ENCODE data around the gene MEIOSIN.

The MEIOSIN gene

DNA sequence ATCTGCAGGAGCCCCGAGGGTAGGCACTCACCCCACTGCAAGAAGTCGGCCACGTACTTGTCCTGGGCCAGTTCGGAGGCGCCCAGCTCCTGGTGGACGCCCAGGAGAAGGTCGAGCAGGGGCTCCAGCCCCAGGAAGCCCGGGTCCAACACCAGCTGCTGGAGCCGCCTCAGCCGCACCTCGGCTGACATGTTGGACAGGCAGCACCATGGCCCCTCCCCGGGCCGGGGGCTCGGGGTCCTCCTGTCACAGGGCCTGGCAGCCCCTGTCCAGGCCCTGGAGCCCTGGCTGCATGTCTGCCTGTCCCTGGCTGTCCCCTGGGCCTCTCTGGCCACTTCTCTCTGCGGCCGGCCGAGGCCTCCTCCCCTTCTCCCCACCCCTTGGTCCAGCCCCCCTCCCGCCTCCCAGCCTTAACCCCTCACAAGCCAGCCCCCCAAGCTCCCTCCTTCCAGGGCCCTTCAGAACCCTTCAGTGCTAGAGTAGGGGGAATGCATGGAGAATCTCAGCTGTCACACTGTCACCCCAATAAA, 49.0 kb downstream of the MEIOSIN start, which contains the start of gene DMPK:
Gene DMPK, minus strand, starts transcription at position 329 of the 530 bp plus-strand sequence. Its CDS starts 138 bp downstream, at position 191.
- H3K9me3 ChIP-seq (ENCODE audit: control insufficient read depth, insufficient read depth, low read length) = no peaks in the 10 kb centered on the region
- no peaks in the 10 kb centered on the region for H3K27me3 ChIP-seq (ENCODE audit: control insufficient read depth, low read length)
- peaks cover 19% of the 10 kb centered on the region for H3K4me1 ChIP-seq (ENCODE audit: control insufficient read depth, low read length)
- H3K9me2 ChIP-seq (replicated peaks; ENCODE audit: control insufficient read depth, low read length) = no peaks in the 10 kb centered on the region
- H4K20me1 ChIP-seq (ENCODE audit: control insufficient read depth, insufficient read depth, low read depth, low read length) = peaks cover 18% of the 10 kb centered on the region
- H3F3A ChIP-seq (ENCODE audit: control insufficient read depth, insufficient read depth) = peaks cover 5% of the 10 kb centered on the region; the same call in 1 of the 2 replicates
- no peak within 1 kb of the TSS for H3K4me2 ChIP-seq (ENCODE audit: low read length)
- H3K36me3 ChIP-seq (ENCODE audit: control insufficient read depth, low read length) = peaks cover 30% of the 10 kb centered on the region; the same call in 1 of the 2 replicates
- no peak within 1 kb of the TSS for H3K4me3 ChIP-seq (ENCODE audit: low read length)
- TF ChIP-seq EZH2phosphoT487 (IDR thresholded peaks at IDR 0.05; ENCODE audit: borderline replicate concordance, low read length) = no peak
- TF ChIP-seq, protein P1, sequence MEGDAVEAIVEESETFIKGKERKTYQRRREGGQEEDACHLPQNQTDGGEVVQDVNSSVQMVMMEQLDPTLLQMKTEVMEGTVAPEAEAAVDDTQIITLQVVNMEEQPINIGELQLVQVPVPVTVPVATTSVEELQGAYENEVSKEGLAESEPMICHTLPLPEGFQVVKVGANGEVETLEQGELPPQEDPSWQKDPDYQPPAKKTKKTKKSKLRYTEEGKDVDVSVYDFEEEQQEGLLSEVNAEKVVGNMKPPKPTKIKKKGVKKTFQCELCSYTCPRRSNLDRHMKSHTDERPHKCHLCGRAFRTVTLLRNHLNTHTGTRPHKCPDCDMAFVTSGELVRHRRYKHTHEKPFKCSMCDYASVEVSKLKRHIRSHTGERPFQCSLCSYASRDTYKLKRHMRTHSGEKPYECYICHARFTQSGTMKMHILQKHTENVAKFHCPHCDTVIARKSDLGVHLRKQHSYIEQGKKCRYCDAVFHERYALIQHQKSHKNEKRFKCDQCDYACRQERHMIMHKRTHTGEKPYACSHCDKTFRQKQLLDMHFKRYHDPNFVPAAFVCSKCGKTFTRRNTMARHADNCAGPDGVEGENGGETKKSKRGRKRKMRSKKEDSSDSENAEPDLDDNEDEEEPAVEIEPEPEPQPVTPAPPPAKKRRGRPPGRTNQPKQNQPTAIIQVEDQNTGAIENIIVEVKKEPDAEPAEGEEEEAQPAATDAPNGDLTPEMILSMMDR (IDR thresholded peaks at IDR 0.05; ENCODE audit: low read depth, low read length, poor library complexity, severe bottlenecking) = no peak
- H3K27ac ChIP-seq (ENCODE audit: low read depth, low read length) = no peak within 1 kb of the TSS
- H3K79me2 ChIP-seq (ENCODE audit: control insufficient read depth, low read length) = no peaks in the 10 kb centered on the region

DNA sequence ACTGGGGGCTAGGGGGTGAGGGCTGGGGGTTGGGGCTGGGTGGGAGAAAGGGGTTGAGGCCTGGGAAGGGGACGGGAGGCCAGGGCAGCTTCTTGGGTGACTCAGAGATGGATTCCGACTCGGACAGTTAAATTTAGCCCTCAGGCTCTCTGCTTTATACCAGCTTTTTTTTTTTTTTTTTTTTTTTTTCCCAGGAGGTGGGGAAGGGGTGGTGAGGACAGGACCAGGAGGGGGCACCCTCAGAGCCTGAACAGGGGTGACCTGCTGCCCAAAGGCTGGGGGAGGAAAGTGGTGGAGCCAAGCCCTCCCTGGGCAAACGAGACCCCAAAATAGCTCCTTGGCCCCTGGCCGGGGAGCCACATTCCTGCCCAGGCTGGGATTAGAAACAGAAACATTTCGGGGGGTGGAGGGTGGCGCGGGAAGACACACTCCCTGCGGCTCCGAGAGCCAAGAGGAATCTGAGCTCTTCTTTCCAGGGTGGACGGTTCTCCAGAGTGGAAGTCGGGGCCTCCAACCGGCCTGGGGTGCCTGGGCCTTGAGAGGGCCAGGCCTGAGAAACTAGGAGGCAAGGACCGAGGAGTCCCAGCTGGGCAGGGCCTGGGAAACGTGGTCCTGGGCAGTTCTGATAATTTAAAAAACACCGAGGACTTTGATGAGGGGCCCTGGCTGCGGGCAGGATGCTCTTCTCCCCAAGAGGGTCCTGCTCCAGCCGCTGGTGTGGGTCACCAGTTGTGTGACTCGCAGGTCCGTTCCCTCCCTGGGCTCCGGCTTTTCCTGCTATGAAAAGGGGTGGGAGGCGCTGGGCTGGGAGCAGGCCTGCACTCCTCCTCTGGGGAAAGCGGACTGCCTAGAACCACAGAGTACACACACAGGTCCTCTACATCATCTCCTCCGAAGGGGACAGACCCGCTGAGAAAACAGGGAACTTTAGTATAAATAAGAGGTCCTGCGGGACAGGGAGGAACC, 49.9 kb downstream of the MEIOSIN start:
- H3F3A ChIP-seq (ENCODE audit: control insufficient read depth, insufficient read depth) = peaks cover 5% of the 10 kb centered on the region; the same call in 1 of the 2 replicates
- H3K4me1 ChIP-seq (ENCODE audit: control insufficient read depth, low read length) = peaks cover 19% of the 10 kb centered on the region
- H4K20me1 ChIP-seq (ENCODE audit: control insufficient read depth, insufficient read depth, low read depth, low read length) = peaks cover 18% of the 10 kb centered on the region
- H3K79me2 ChIP-seq (ENCODE audit: control insufficient read depth, low read length) = no peaks in the 10 kb centered on the region
- no peaks in the 10 kb centered on the region for H3K9me3 ChIP-seq (ENCODE audit: control insufficient read depth, insufficient read depth, low read length)
- H3K4me3 ChIP-seq (ENCODE audit: low read length) = no peak overlapping the region
- H3K9me2 ChIP-seq (replicated peaks; ENCODE audit: control insufficient read depth, low read length) = no peaks in the 10 kb centered on the region
- no peaks in the 10 kb centered on the region for H3K27me3 ChIP-seq (ENCODE audit: control insufficient read depth, low read length)
- TF ChIP-seq EZH2phosphoT487 (IDR thresholded peaks at IDR 0.05; ENCODE audit: borderline replicate concordance, low read length) = no peak
- TF ChIP-seq, protein P1 (IDR thresholded peaks at IDR 0.05; ENCODE audit: low read depth, low read length, poor library complexity, severe bottlenecking) = no peak
- peaks cover 26% of the 10 kb centered on the region for H3K36me3 ChIP-seq (ENCODE audit: control insufficient read depth, low read length)
- H3K27ac ChIP-seq (ENCODE audit: low read depth, low read length) = no peak overlapping the region
- H3K4me2 ChIP-seq (ENCODE audit: low read length) = no peak overlapping the region

DNA sequence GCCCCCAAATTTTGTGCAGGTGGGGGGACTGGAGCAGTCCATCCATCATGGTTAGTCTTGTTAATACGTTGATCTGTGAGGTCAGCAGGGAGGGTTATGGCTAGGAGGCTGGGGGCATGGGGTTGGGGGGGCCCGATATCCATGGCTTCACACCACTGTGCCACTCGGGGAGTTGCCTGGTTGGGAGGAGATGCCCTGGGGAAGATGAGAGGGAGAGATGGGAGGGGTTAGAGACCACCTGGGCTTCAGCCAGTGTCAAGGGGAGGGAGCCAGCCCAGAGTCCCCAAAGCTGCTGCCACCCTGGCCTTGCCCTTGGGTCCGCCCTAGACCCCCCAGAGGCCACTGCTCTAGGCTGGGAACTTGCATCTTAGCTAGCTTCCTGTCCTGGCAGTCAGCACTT, 50.9 kb downstream of the MEIOSIN start:
- H3K79me2 ChIP-seq (ENCODE audit: control insufficient read depth, low read length) = no peaks in the 10 kb centered on the region

More for the DNA sequence above, 50.9 kb downstream of the MEIOSIN start:
- Histone ChIP-seq H4K20me1 (ENCODE audit: control insufficient read depth, insufficient read depth, low read depth, low read length) (peaks cover 12% of the 10 kb centered on the region), H3K9me3 (ENCODE audit: control insufficient read depth, insufficient read depth, low read length) (no peaks in the 10 kb centered on the region), H3K27me3 (ENCODE audit: control insufficient read depth, low read length) (no peaks in the 10 kb centered on the region), H3K4me1 (ENCODE audit: control insufficient read depth, low read length) (peaks cover 12% of the 10 kb centered on the region), H3K36me3 (ENCODE audit: control insufficient read depth, low read length) (peaks cover 28% of the 10 kb centered on the region), H3F3A (ENCODE audit: control insufficient read depth, insufficient read depth) (peaks cover 5% of the 10 kb centered on the region; the same call in 1 of the 2 replicates), H3K9me2 (replicated peaks; ENCODE audit: control insufficient read depth, low read length) (no peaks in the 10 kb centered on the region), H3K27ac (ENCODE audit: low read depth, low read length) (no peak overlapping the region), H3K4me3 (ENCODE audit: low read length) (no peak overlapping the region), H3K4me2 (ENCODE audit: low read length) (no peak overlapping the region)
- no peak for TF ChIP-seq EZH2phosphoT487 (IDR thresholded peaks at IDR 0.05; ENCODE audit: borderline replicate concordance, low read length)
- TF ChIP-seq, protein P1 (IDR thresholded peaks at IDR 0.05; ENCODE audit: low read depth, low read length, poor library complexity, severe bottlenecking) = no peak
